AG10803 (cell line): ENCODE data around the gene SLC37A4.

ENCODE experiments used
- DNase-seq: peaks from one replicate; pipeline ENCODE4 v3.0.0; 2010; ENCODE audit warnings: low read depth
- H3K4me3 ChIP-seq: 2 replicates; pipeline ENCODE4 v1.5.1; 2011; ENCODE audit warnings: mild to moderate bottlenecking, low read length, control low read depth
- CTCF ChIP-seq: conservative IDR thresholded peaks from 2 replicates; pipeline ENCODE4 v1.5.1; 2011; ENCODE audit warnings: mild to moderate bottlenecking, low read length, control low read depth, inconsistent platforms

SLC37A4 gene

GRCh38 chr11:119051440-119052162 is 20.9 kb upstream of the SLC37A4 start:
- no peak for DNase-seq
- H3K4me3 ChIP-seq, result no peak overlapping the region
- TF ChIP-seq CTCF, result no peak

GRCh38 chr11:119049081-119049480 is 18.4 kb upstream of the SLC37A4 start:
- no peak overlapping the region for H3K4me3 ChIP-seq
- DNase-seq, result no peak
- TF ChIP-seq CTCF, result no peak

DNA sequence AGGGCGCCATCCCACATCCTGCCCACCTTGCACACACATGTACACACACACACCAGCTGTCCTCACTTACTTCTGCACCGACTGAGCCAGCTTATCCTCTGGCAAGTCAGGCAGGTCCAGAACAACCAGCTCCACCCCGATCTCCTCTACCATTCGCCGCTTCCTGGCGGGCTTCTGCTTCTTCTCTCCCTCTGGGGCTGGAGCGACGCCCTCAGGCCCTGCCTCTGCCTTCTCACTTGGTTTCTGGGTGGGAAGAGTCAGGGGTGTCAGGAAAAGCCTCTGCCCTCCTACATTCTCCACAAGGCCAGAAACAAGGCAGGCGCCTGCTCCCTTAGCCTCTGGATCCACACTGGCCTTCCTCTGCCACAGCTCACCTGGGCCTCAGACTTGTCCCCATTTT is 18.0 kb upstream of the SLC37A4 start:
- TF ChIP-seq CTCF, result no peak
- no peak for DNase-seq
- H3K4me3 ChIP-seq, result no peak overlapping the region

DNA sequence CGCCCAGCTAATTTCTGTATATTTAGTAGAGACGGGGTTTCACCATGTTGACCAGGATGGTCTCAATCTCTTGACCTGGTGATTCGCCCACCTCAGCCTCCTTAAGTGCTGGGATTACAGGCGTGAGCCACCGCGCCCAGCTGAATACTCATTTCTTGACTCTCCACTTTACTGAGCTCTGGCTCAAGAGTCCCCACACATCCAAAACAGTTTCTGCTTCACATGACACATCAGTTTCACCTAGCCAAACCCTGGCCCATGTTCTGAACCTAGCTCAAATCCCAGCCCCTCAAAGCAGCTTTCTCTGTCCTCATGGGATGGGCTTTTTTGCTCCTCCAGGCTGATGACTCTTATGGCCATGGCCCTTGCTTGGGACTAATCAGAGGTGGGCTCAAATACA is 16.5 kb upstream of the SLC37A4 start:
- no peak for TF ChIP-seq CTCF
- H3K4me3 ChIP-seq, result no peak overlapping the region
- DNase-seq, result no peak

DNA sequence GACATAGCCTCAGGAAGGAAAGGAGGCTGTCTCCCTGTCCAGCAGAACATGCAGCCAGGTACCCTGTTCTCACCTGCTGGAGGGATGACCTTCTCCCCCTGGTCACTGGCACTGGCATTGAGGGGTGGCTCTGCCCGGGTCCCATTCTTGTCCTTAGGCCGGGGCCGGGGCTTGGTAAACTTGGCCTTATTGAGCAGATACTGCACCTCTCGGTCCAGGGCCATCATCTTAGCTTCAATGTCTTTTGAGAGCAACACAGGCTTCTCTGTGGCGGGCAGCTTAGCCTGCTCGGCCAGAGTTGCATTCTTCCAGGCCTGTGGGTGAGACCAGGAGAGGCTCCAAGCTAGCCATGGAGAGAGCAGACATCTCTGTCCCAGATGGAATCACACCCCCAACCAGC is 15.8 kb upstream of the SLC37A4 start:
- DNase-seq, result no peak
- TF ChIP-seq CTCF, result no peak
- H3K4me3 ChIP-seq, result no peak overlapping the region

DNA sequence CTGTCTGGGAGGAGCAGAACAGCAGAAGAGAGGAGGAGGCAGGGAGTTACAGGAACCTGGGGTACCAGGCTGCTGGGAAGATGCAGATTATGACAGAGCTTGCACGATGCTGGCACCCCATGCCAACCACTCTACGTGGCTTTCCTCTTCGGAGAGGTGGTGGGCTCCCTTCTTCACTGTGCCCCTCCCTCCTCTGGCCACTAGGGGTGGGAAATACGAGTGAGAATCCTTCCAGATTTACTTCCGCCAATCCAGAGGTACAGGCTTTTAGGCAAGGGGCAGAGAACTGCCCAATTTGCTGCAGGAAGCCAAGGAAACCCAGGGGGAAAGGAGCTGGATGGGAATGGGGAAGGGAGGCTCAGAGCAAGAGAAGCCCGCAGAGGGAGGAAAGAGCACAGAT is 14.0 kb upstream of the SLC37A4 start:
- no peak overlapping the region for H3K4me3 ChIP-seq
- no peak; the same call in 1 of the 2 replicates for TF ChIP-seq CTCF
- no peak for DNase-seq

- H3K4me3 ChIP-seq, result no peak overlapping the region
- no peak for TF ChIP-seq CTCF
- DNase-seq, result no peak
Measured at GRCh38 chr11:119042927-119043326, 12.2 kb upstream of the SLC37A4 start.
